ENCODE results near the gene MLH3. TPM values are rescaled to one million over a fixed set of nuclear protein-coding genes. Genes with fewer than 3 reads are reported as not detected.

Gene MLH3
- polyA plus RNA-seq, 1 donor (not counting 4 experiments of a cell fraction or from before 2014, with no cell fraction given) = 13.0 TPM

GRCh38 chr14:74981462-74981782, 69.8 kb downstream of the MLH3 start:
- dilution Hi-C loops (cut with MboI; ENCODE audit: extremely low pct_ligation_motif_present, low sequenced_read_pairs) = no loop called here
- Histone ChIP-seq H3K4me1 (ENCODE audit: control insufficient read depth, extremely low read depth, insufficient read depth, low read length) (peaks cover 33% of the 10 kb centered on the region), H3K27ac (ENCODE audit: control insufficient read depth, insufficient read depth, low read length) (no peak overlapping the region), H2AFZ (ENCODE audit: control insufficient read depth, low read length) (no peak overlapping the region), H3K9me3 (ENCODE audit: control insufficient read depth, low read depth, low read length) (no peaks in the 10 kb centered on the region), H3K36me3 (ENCODE audit: control insufficient read depth in 2 of 2, extremely low read depth in 1 of 2, insufficient read depth in 2 of 2, low read length in 2 of 2) (no peaks in the 10 kb centered on the region), H3K79me2 (ENCODE audit: control insufficient read depth, insufficient read depth, low read length) (no peaks in the 10 kb centered on the region), H4K20me1 (ENCODE audit: control insufficient read depth, extremely low read depth, insufficient read depth, low read length) (no peaks in the 10 kb centered on the region), H3K4me2 (ENCODE audit: control insufficient read depth, extremely low read depth, insufficient read depth, low read depth, low read length) (no peak overlapping the region), H3K27me3 (ENCODE audit: control insufficient read depth, extremely low read depth, insufficient read depth, low read length) (no peaks in the 10 kb centered on the region), H3K9me1 (ENCODE audit: control insufficient read depth, extremely low read depth, insufficient read depth, low read length) (no peaks in the 10 kb centered on the region), H3K4me3 (ENCODE audit: control insufficient read depth in 2 of 3, extremely low read depth in 1 of 3, insufficient read depth in 2 of 3, low read depth in 1 of 3, low read length in 3 of 3) (no peak overlapping the region), H3K9ac (ENCODE audit: control insufficient read depth, extremely low read depth, insufficient read depth, low read length) (no peak overlapping the region)
- DNase-seq (ENCODE audit: low read depth, low spot score) = no peak
- TF ChIP-seq CTCF (optimal IDR thresholded peaks at IDR 0.05 in 1 of 3, IDR thresholded peaks at IDR 0.05 in 1 of 3, conservative IDR thresholded peaks at IDR 0.05 in 1 of 3; ENCODE audit: extremely low read depth in 1 of 3, insufficient read depth in 2 of 3, low read length in 3 of 3) (no peak), EZH2 (IDR thresholded peaks at IDR 0.05; ENCODE audit: low read length) (no peak)
- FAIRE-seq = no peak

GRCh38 chr14:74980731-74981461, 70.4 kb downstream of the MLH3 start:
- Histone ChIP-seq H3K9ac (ENCODE audit: control insufficient read depth, extremely low read depth, insufficient read depth, low read length) (no peak overlapping the region), H3K79me2 (ENCODE audit: control insufficient read depth, insufficient read depth, low read length) (no peaks in the 10 kb centered on the region), H3K9me1 (ENCODE audit: control insufficient read depth, extremely low read depth, insufficient read depth, low read length) (no peaks in the 10 kb centered on the region), H3K4me1 (ENCODE audit: control insufficient read depth, extremely low read depth, insufficient read depth, low read length) (peaks cover 33% of the 10 kb centered on the region), H3K4me3 (ENCODE audit: control insufficient read depth in 2 of 3, extremely low read depth in 1 of 3, insufficient read depth in 2 of 3, low read depth in 1 of 3, low read length in 3 of 3) (no peak overlapping the region), H3K27ac (ENCODE audit: control insufficient read depth, insufficient read depth, low read length) (no peak overlapping the region), H3K9me3 (ENCODE audit: control insufficient read depth, low read depth, low read length) (no peaks in the 10 kb centered on the region), H3K27me3 (ENCODE audit: control insufficient read depth, extremely low read depth, insufficient read depth, low read length) (no peaks in the 10 kb centered on the region), H3K4me2 (ENCODE audit: control insufficient read depth, extremely low read depth, insufficient read depth, low read depth, low read length) (no peak overlapping the region), H2AFZ (ENCODE audit: control insufficient read depth, low read length) (no peak overlapping the region), H3K36me3 (ENCODE audit: control insufficient read depth in 2 of 2, extremely low read depth in 1 of 2, insufficient read depth in 2 of 2, low read length in 2 of 2) (no peaks in the 10 kb centered on the region), H4K20me1 (ENCODE audit: control insufficient read depth, extremely low read depth, insufficient read depth, low read length) (no peaks in the 10 kb centered on the region)
- FAIRE-seq (no peak), DNase-seq (ENCODE audit: low read depth, low spot score) (no peak)
- dilution Hi-C loops (cut with MboI; ENCODE audit: extremely low pct_ligation_motif_present, low sequenced_read_pairs) = no loop called here
- TF ChIP-seq EZH2 (IDR thresholded peaks at IDR 0.05; ENCODE audit: low read length) (no peak), CTCF (optimal IDR thresholded peaks at IDR 0.05 in 1 of 3, IDR thresholded peaks at IDR 0.05 in 1 of 3, conservative IDR thresholded peaks at IDR 0.05 in 1 of 3; ENCODE audit: extremely low read depth in 1 of 3, insufficient read depth in 2 of 3, low read length in 3 of 3) (no peak)

Data from keratinocyte (primary cell).